ENCODE results near the gene SP9.

GRCh38 chr2:174350018-174350417 lies 15.3 kb downstream of the SP9 start:
- TF ChIP-seq CTCF (conservative IDR thresholded peaks at IDR 0.05) (peak; percentile 71), ZFX (IDR thresholded peaks at IDR 0.05) (no peak)

Measured in C4-2B (cell line).